ENCODE data around the gene WIPF1.

Gene WIPF1

DNA sequence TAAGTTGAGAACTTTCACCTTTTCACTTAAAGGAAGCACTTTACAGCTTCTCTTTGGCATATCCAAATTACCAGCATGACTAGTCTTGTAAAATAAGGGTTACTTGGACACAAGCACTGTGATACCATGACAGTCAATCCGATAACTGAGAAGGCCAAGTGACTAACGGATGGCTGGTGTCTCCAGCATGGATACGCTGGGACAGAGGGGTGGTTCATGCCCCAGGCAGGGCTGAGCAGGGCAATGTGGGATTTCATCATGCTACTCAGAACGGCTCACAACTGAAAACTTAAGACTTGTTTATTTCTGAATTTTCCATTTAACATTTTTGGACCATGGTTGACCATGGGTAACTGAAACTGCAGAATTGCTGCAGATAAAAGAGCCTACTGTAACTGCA is 67.7 kb downstream of the WIPF1 start:
- no peak for DNase-seq

DNA sequence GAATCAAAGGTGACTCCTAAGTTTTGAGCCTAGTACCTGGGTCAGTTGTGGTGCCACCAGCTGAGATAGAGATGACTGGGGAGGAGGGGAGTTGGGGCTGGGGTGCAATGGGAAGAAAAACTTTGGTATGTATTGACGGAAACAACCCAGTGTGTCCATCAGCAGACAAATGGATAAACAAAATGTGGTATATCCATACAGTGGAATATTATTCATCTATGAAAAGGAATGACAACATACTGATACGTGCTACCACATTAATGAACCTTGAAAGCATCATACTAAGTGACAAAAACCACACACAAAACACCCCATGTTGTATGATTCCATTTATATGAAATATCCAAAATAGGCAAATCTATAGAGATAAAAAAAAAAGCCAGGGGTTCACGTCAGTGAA is 69.6 kb downstream of the WIPF1 start:
- no peak for DNase-seq

DNA sequence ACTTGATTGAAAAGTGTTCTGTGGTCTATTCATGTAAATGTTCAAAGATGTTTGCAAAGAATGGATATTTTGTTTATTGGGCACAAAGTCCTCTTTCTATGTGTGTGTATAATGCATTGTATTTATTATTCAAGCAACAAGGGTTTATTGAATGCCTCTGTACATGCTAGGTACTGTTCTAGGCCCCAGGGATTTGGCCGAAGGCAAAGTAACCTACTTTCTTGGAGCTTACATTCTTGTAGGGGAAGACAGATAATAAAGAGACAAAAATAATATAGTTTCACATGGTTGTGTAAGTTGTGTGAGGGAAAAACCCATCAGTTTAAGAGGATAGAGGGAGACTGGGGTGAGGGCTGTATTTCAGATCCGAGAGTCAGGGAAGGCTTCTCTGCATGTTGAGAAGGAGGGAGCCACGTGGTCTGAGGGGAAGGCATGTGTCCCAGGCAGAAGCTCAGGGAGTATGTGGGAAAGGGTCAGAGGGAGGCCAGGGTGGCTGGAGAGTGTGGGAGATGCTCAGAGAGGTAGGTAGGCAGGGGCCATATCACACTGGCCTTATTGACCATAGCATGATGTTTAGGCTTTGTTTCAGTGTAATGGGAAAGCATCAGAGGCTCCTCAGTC is 70.4 kb downstream of the WIPF1 start:
- no peak for DNase-seq

DNA sequence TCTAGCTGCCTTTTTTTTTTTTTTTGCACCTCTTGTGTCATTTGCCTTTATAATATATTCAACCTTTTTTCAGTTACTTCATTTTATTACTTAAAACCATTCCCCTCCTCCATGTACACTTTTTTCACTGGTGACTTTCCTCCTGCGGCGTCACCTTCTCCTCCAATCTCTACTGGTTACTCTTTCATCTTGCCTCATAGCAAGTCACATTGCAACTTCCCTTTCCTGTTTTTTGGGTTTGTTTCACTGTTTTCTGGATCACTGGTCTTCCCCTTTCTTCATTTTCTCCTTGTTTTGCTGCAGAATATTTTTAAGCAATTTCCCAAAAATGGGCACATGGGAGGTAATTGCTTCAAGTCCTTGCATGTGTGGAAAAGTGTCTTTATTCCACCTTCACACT is 73.1 kb downstream of the WIPF1 start:
- no peak for DNase-seq

DNA sequence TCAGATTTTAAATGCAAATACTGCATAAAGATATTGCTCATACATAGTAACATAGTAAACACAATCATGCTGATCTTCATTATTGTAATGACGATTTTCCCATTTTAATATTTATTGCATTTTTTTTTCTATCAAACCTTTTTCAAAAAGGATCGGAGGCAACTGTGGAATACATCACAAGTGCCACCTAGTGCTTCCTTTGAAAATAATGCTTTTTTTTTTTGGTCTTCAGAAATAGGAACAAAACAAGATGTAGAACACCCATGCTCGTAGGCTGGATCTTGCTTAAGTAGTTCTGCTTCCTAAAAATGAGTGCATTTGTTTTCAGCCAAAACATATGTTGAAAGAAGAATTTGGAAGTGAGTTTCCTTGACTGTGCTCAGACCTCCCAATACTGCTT is 75.1 kb downstream of the WIPF1 start:
- no peak for DNase-seq

DNA sequence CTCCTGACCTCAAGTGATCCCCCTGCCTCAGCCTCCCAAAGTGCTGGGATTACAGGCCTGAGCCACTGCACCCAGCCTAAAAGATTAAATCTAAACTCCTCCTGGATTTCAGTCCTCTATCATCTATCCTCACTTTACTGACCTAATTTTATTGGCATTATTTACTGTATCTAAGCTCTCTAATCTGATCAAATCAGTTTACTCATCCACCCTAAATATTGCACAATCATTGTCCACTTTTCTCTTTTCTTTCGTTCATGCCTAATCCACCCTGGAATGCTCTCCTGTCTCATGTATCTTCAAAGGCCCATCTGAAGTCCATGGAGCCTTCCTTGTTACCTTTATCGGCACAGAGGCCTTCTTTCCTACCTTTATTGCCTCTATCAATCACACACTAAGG is 79.2 kb downstream of the WIPF1 start:
- DNase-seq, result no peak

DNA sequence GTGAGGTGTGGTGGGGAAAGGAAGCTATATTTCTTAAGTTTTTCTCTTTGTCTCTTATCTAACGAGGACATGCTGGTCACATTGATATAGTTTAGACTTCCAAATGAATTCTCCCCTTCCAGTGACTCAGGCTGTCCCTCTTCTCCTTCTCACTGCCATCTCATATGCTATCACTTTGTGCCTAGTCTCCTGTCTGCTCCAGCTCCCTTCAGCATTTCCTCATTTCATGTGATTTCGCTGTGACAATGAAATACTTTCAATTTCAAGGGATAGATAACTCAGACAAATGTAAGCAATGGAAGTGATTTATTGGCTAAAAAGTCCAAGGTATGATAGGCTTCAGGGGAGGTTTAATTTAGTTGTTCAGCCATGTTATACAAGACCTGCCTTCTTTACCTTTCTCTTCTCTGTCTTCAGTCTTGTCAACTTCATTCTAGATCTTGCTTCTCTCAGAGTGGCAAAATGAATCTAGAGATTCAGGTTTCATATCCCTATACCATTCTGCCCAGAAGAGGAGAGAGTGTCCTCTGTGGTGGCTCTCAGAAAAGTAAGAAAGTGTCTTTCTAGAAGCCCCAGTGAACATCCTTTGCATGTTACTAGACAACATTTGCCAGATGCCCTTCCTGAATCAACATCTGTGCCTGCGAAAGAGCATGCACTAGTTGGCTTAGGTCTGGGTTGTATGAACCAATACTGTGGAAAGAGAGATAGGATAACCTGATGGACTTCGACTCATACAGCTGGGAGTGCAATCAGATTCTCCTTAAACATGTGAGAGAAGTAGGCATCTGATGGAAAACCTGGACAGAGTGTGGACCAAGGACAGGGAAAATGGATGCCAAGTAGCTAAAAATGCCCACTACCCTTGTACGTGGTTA is 80.9 kb downstream of the WIPF1 start:
- DNase-seq, result no peak

DNA sequence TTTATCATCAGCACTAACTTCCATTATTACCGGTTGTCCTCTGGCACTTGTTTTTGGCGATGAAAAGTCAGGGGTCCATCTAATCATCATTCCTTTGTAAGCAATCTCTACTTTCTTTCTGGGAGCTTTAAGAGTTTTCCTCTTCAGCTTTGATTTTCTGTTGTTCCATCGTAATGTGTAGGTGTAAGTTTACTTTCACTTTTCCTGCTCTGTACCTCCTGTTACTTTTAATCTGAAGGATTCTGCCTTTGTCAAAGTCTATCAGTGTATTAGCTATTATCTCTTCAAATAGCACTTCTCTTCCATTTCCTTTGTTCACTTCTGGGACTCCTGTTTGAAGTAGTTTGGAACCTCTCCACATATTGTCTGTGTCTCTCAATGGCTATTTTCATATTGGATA is 85.3 kb downstream of the WIPF1 start:
- DNase-seq, result no peak

DNA sequence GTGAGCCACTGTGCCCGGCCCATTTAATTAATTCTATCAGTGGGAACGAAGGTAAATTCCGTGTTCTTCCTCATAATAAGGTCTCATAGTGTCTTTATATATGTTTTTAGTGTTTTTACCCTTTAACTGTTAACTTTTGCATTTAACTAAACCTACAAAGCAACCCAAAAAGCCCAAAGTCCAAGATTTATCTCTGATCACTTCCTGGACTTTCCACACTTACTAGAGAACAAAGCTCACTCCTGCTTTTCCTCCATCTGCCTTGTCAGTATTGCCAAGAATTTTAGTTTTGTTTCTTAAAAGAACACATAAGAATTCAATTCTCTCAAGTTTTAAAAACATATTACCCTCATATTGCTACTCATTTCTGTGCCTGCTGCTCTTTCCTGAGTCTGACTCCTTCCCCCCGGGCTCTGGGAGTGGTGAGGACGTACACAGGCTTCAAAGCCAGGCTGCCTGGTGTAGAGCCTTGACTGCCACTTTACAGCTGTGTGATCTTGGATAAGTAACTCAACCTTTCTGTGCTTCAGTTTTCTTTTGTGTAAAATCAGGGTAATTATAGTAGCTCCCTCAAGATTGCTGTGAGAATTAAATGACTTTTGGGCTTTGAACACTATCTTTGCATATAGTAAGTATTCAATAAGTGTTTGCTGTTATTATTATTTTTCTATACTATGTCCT is 85.9 kb downstream of the WIPF1 start:
- DNase-seq, result no peak

DNA sequence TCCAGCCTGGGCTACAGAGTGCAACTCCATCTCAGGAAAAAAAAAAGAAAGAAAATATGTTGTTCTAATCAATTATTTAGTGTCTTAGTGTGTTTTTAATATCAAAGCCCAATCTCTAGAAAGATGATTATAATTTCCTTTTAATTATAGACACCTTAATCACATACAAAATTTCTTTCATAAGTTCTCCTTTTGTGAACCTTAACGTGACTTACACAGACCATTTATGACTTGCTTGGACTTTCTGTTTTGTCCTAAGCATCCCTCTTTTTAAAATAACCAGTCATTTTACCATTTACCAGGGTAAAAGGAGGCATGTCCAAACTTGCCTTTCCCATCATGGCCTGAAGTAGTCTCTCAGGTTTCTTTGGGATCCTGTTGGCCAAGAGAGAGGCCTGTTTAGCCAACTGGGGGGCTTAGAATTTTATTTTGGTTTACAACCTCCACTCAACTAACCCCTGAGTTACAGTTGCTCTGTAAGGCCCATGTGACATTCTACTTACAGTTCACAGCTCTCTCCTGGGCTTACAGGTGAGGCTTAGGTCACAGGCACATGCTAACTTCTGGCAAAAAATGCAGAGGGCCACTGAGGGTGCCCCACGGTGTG is 86.9 kb downstream of the WIPF1 start:
- DNase-seq, result no peak
